A673 (cell line): Measurements from ENCODE around the gene EPHA6.

Experiments used
- EZH2 ChIP-seq: fragments of 200-600 bp; sonication (generic); IDR thresholded peaks from 2 replicates; pipeline ENCODE4 v1.6.1; 2017; ENCODE audit warnings: borderline replicate concordance, low read depth, mild to moderate bottlenecking, mixed read lengths, antibody characterized with exemption, low read length; ENCODE audit not compliant: poor library complexity, severe bottlenecking
- TF ChIP-seq, protein P1 (sequence below): fragments of 300-800, 200-600 bp; sonication (generic); conservative IDR thresholded peaks from 2 replicates; pipeline ENCODE4 v1.5.1; 2017; ENCODE audit warnings: low read depth, mild to moderate bottlenecking, antibody characterized with exemption, low read length, moderate library complexity, mixed read lengths

DNA sequence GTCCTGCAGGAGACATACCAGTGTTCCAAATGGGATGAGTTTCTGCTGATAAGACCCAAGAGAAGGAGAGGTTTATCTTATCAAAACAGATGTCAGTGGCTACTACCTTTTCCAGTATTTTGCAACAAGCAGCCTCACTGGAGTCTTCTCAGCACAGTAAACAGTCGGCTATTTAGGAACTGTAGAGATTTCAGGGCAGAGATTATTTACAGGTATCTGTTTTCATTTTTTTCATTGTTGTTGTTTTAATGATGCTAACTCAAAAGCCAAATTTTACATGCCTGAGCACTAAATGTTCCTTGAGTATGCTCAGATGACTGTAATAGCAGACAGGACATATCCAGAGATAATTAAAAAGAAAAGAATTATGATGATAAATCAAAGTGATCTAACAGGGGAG, 252.1 kb downstream of the EPHA6 start:
- no peak for TF ChIP-seq EZH2
- TF ChIP-seq, protein P1, sequence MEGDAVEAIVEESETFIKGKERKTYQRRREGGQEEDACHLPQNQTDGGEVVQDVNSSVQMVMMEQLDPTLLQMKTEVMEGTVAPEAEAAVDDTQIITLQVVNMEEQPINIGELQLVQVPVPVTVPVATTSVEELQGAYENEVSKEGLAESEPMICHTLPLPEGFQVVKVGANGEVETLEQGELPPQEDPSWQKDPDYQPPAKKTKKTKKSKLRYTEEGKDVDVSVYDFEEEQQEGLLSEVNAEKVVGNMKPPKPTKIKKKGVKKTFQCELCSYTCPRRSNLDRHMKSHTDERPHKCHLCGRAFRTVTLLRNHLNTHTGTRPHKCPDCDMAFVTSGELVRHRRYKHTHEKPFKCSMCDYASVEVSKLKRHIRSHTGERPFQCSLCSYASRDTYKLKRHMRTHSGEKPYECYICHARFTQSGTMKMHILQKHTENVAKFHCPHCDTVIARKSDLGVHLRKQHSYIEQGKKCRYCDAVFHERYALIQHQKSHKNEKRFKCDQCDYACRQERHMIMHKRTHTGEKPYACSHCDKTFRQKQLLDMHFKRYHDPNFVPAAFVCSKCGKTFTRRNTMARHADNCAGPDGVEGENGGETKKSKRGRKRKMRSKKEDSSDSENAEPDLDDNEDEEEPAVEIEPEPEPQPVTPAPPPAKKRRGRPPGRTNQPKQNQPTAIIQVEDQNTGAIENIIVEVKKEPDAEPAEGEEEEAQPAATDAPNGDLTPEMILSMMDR = no peak
